Measurements from ENCODE around the gene OR11H6. TPM values are rescaled to one million over a fixed set of nuclear protein-coding genes. Genes with fewer than 3 reads are reported as not detected.
"Not testable (repeated sequence)": the region's sequence is repeated elsewhere in the genome, so short reads cannot be mapped to it uniquely, and the experiment has no call there.

OR11H6 gene
- total and polyA plus RNA-seq, 7 experiments from 2014 or later: not detected

DNA sequence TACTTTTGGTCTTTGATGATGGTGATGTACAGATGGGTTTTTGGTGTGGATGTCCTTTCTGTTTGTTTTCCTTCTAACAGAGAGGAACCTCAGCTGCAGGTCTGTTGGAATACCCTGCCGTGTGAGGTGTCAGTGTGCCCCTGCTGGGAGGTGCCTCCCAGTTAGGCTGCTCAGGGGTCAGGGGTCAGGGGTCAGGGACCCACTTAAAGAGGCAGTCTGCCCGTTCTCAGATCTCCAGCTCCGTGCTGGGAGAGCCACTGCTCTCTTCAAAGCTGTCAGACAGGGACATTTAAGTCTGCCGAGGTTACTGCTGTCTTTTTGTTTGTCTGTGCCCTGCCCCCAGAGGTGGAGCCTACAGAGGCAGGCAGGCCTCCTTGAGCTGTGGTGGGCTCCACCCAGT is 11.9 kb downstream of the OR11H6 start:
- H3K36me3 ChIP-seq (ENCODE audit: control insufficient read depth in 2 of 3, insufficient read depth in 3 of 3, low read length in 3 of 3); H3K4me3 ChIP-seq (ENCODE audit: low read length); H3K27ac ChIP-seq (ENCODE audit: low read depth, low read length); POLR2A ChIA-PET; H3K4me3 Mint-ChIP-seq; intact Hi-C loops (cut with micrococcal nuclease); H3K36me3 Mint-ChIP-seq; H3K9me3 ChIP-seq (ENCODE audit: control insufficient read depth in 2 of 3, low read length in 3 of 3); H3K27me3 ChIP-seq (ENCODE audit: control insufficient read depth in 2 of 2, insufficient read depth in 2 of 2, low read length in 2 of 2); H3K4me1 ChIP-seq (ENCODE audit: control insufficient read depth in 2 of 2, insufficient read depth in 2 of 2, low read length in 2 of 2); H3K27ac Mint-ChIP-seq; CTCF ChIA-PET; DNase-seq; H3K27me3 Mint-ChIP-seq; H3K4me1 Mint-ChIP-seq; ATAC-seq: not testable (repeated sequence)
- H3K9me3 Mint-ChIP-seq: peaks cover 0 to 11% (median 3%) of the 10 kb centered on the region in 11 donors

DNA sequence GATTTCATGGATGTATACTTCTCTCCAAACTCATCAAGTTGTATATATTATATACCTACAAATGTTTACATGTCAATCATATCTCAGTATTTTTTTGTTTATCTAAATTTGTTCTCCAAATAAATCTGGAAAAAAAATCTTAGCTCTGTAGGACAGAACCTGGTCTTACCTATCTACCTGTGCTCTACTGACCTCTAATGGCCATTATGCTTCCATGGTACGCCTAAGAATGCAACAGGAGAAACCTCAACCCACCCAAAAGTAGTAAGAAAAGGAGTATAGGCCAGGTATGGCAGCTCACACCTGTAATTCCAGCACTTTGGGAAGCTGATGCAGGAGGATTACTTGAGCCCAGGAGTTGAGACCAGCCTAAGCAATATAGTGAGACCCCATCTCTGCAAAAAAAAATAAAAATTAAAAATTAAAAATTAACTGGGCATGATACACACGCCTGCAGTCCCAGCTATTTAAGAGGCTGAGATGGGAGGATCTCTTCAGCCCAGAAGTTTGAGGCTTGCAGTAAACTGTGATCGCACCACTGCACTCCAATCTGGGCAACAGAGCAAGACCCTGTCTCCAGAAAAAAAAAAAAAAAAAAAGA is 24.2 kb downstream of the OR11H6 start:
- H3K4me1 Mint-ChIP-seq: no peaks in the 10 kb centered on the region
- no peaks in the 10 kb centered on the region for H3K27me3 Mint-ChIP-seq
- no peak overlapping the region for H3K27ac Mint-ChIP-seq
- H3K27ac ChIP-seq (ENCODE audit: low read depth, low read length): no peak overlapping the region
- H3K27me3 ChIP-seq (ENCODE audit: control insufficient read depth in 2 of 2, insufficient read depth in 2 of 2, low read length in 2 of 2): no peaks in the 10 kb centered on the region
- intact Hi-C loops (cut with micrococcal nuclease): no loop called here
- no peak for ATAC-seq
- POLR2A ChIA-PET: no interaction called here
- H3K36me3 Mint-ChIP-seq: peaks cover 0 to 12% (median 7%) of the 10 kb centered on the region in 5 donors
- H3K4me3 Mint-ChIP-seq: no peak overlapping the region
- H3K4me1 ChIP-seq (ENCODE audit: control insufficient read depth in 2 of 2, insufficient read depth in 2 of 2, low read length in 2 of 2): no peaks in the 10 kb centered on the region
- no peak overlapping the region for H3K4me3 ChIP-seq (ENCODE audit: low read length)
- CTCF ChIA-PET: no interaction called here
- H3K9me3 Mint-ChIP-seq: peaks cover 5 to 22% (median 9%) of the 10 kb centered on the region in 11 donors
- peak in 1 of 9 donors; percentile 5 for DNase-seq
- H3K36me3 ChIP-seq (ENCODE audit: control insufficient read depth in 2 of 3, insufficient read depth in 3 of 3, low read length in 3 of 3): no peaks in the 10 kb centered on the region
- no peaks in the 10 kb centered on the region for H3K9me3 ChIP-seq (ENCODE audit: control insufficient read depth in 2 of 3, low read length in 3 of 3)

GRCh38 chr14:20262642-20263128 is 39.2 kb downstream of the OR11H6 start:
- Mint-ChIP-seq H3K27me3 (no peaks in the 10 kb centered on the region), H3K4me1 (no peaks in the 10 kb centered on the region), H3K9me3 (peaks cover 0 to 1% (median 0%) of the 10 kb centered on the region in 11 donors), H3K4me3 (no peak overlapping the region), H3K27ac (no peak overlapping the region), H3K36me3 (peaks cover 0 to 34% (median 26%) of the 10 kb centered on the region in 5 donors)
- ChIA-PET POLR2A (no interaction called here), CTCF (no interaction called here)
- Histone ChIP-seq H3K36me3 (ENCODE audit: control insufficient read depth in 2 of 3, insufficient read depth in 3 of 3, low read length in 3 of 3) (no peaks in the 10 kb centered on the region), H3K4me3 (ENCODE audit: low read length) (no peak overlapping the region), H3K27me3 (ENCODE audit: control insufficient read depth in 2 of 2, insufficient read depth in 2 of 2, low read length in 2 of 2) (no peaks in the 10 kb centered on the region), H3K9me3 (ENCODE audit: control insufficient read depth in 2 of 3, low read length in 3 of 3) (no peaks in the 10 kb centered on the region), H3K27ac (ENCODE audit: low read depth, low read length) (no peak overlapping the region), H3K4me1 (ENCODE audit: control insufficient read depth in 2 of 2, insufficient read depth in 2 of 2, low read length in 2 of 2) (no peaks in the 10 kb centered on the region)
- intact Hi-C loops (cut with micrococcal nuclease): no loop called here
- ATAC-seq (no peak), DNase-seq (no peak)

GRCh38 chr14:20264361-20264760 is 40.9 kb downstream of the OR11H6 start:
- H3K4me3 ChIP-seq (ENCODE audit: low read length); H3K4me1 Mint-ChIP-seq; intact Hi-C loops (cut with micrococcal nuclease); H3K9me3 Mint-ChIP-seq; H3K4me3 Mint-ChIP-seq; H3K27ac Mint-ChIP-seq; ATAC-seq; CTCF ChIA-PET; POLR2A ChIA-PET; DNase-seq; H3K27ac ChIP-seq (ENCODE audit: low read depth, low read length); H3K9me3 ChIP-seq (ENCODE audit: control insufficient read depth in 2 of 3, low read length in 3 of 3); H3K27me3 ChIP-seq (ENCODE audit: control insufficient read depth in 2 of 2, insufficient read depth in 2 of 2, low read length in 2 of 2); H3K4me1 ChIP-seq (ENCODE audit: control insufficient read depth in 2 of 2, insufficient read depth in 2 of 2, low read length in 2 of 2); H3K27me3 Mint-ChIP-seq; H3K36me3 ChIP-seq (ENCODE audit: control insufficient read depth in 2 of 3, insufficient read depth in 3 of 3, low read length in 3 of 3): not testable (repeated sequence)
- peaks cover 0 to 36% (median 27%) of the 10 kb centered on the region in 5 donors for H3K36me3 Mint-ChIP-seq

GRCh38 chr14:20274062-20274461 is 50.6 kb downstream of the OR11H6 start:
- H3K9me3 Mint-ChIP-seq: peaks cover 14 to 55% (median 37%) of the 10 kb centered on the region in 11 donors
- no peak overlapping the region for H3K27ac Mint-ChIP-seq
- no peaks in the 10 kb centered on the region for H3K36me3 ChIP-seq (ENCODE audit: control insufficient read depth in 2 of 3, insufficient read depth in 3 of 3, low read length in 3 of 3)
- H3K27me3 Mint-ChIP-seq: no peaks in the 10 kb centered on the region
- DNase-seq (no peak), ATAC-seq (no peak)
- H3K27ac ChIP-seq (ENCODE audit: low read depth, low read length): no peak overlapping the region
- H3K4me1 Mint-ChIP-seq: peaks cover 6 to 12% (median 8%) of the 10 kb centered on the region in 7 donors
- H3K4me3 ChIP-seq (ENCODE audit: low read length): no peak overlapping the region
- no peak overlapping the region for H3K4me3 Mint-ChIP-seq
- ChIA-PET POLR2A (no interaction called here), CTCF (no interaction called here)
- peaks cover 0 to 9% of the 10 kb centered on the region in 2 donors for H3K4me1 ChIP-seq (ENCODE audit: control insufficient read depth in 2 of 2, insufficient read depth in 2 of 2, low read length in 2 of 2)
- peaks cover 0 to 30% (median 0%) of the 10 kb centered on the region in 3 experiments for H3K9me3 ChIP-seq (ENCODE audit: control insufficient read depth in 2 of 3, low read length in 3 of 3)
- H3K27me3 ChIP-seq (ENCODE audit: control insufficient read depth in 2 of 2, insufficient read depth in 2 of 2, low read length in 2 of 2): no peaks in the 10 kb centered on the region
- H3K36me3 Mint-ChIP-seq: peaks cover 21 to 71% (median 57%) of the 10 kb centered on the region in 5 donors
- intact Hi-C loops (cut with micrococcal nuclease): no loop called here

Other genes with a start within 250 kb of the OR11H6 start
- not detected for gene OR4K15, start 248.1 kb upstream of the OR11H6 start, total RNA-seq
- not detected for gene OR4K15, start 248.1 kb upstream of the OR11H6 start, polyA plus RNA-seq
- gene OR4Q2, start 221.5 kb upstream of the OR11H6 start, total RNA-seq: not detected
- gene OR4Q2, start 221.5 kb upstream of the OR11H6 start, polyA plus RNA-seq: not detected
- not detected for gene OR4K14, start 204.4 kb upstream of the OR11H6 start, total RNA-seq
- not detected for gene OR4K14, start 204.4 kb upstream of the OR11H6 start, polyA plus RNA-seq
- gene OR4K13, start 187.7 kb upstream of the OR11H6 start, total RNA-seq: not detected
- not detected for gene OR4K13, start 187.7 kb upstream of the OR11H6 start, polyA plus RNA-seq
- not detected for gene OR4L1, start 163.7 kb upstream of the OR11H6 start, total RNA-seq
- gene OR4L1, start 163.7 kb upstream of the OR11H6 start, polyA plus RNA-seq: not detected
- gene OR4K17, start 113.0 kb upstream of the OR11H6 start, total RNA-seq: not detected
- gene OR4K17, start 113.0 kb upstream of the OR11H6 start, polyA plus RNA-seq: not detected
- not detected for gene OR4N5, start 84.9 kb upstream of the OR11H6 start, total RNA-seq
- not detected for gene OR4N5, start 84.9 kb upstream of the OR11H6 start, polyA plus RNA-seq
- not detected for gene OR11G2, start 32.8 kb upstream of the OR11H6 start, total RNA-seq
- not detected for gene OR11G2, start 32.8 kb upstream of the OR11H6 start, polyA plus RNA-seq
- gene OR11H7, start 5.3 kb downstream of the OR11H6 start, total RNA-seq: not detected
- gene OR11H7, start 5.3 kb downstream of the OR11H6 start, polyA plus RNA-seq: not detected
- gene OR11H4, start 15.6 kb downstream of the OR11H6 start, total RNA-seq: not detected
- gene OR11H4, start 15.6 kb downstream of the OR11H6 start, polyA plus RNA-seq: not detected
- 10 to 100 TPM; 16.4 to 30.1 (median 20.3) TPM for gene TTC5, start 82.2 kb downstream of the OR11H6 start, total RNA-seq
- 10 to 100 TPM; 20.8 to 21.3 TPM for gene TTC5, start 82.2 kb downstream of the OR11H6 start, polyA plus RNA-seq
- 10 to 100 TPM; 19.1 to 29.8 (median 28.7) TPM for gene CCNB1IP1, start 109.6 kb downstream of the OR11H6 start, total RNA-seq
- gene CCNB1IP1, start 109.6 kb downstream of the OR11H6 start, polyA plus RNA-seq: 10 to 100 TPM; 14.8 to 21.4 TPM
- gene PARP2, start 119.9 kb downstream of the OR11H6 start, total RNA-seq: 10 to 100 TPM; 15.3 to 24.5 (median 21.3) TPM
- 10 to 100 TPM in 1 of 2 donors, 1 to 10 TPM in 1; 9.8 to 14.0 TPM for gene PARP2, start 119.9 kb downstream of the OR11H6 start, polyA plus RNA-seq
- 10 to 100 TPM; 23.5 to 56.0 (median 43.6) TPM for gene TEP1, start 189.8 kb downstream of the OR11H6 start, total RNA-seq
- 1 to 10 TPM in 1 of 2 donors, under 1 TPM in 1; 0.74 to 6.3 TPM for gene TEP1, start 189.8 kb downstream of the OR11H6 start, polyA plus RNA-seq
- under 1 TPM in 4 of 5 experiments, not detected in 1; 0.14 to 0.51 (median 0.23) TPM for gene KLHL33, start 212.5 kb downstream of the OR11H6 start, total RNA-seq
- gene KLHL33, start 212.5 kb downstream of the OR11H6 start, polyA plus RNA-seq: not detected
- 10 to 100 TPM; 54.2 to 77.2 (median 69.1) TPM for gene OSGEP, start 231.1 kb downstream of the OR11H6 start, total RNA-seq
- 10 to 100 TPM; 30.8 to 42.9 TPM for gene OSGEP, start 231.1 kb downstream of the OR11H6 start, polyA plus RNA-seq
- 100 to 1,000 TPM in 4 of 5 experiments, 10 to 100 TPM in 1; 97.4 to 159 (median 129) TPM for gene APEX1, start 231.5 kb downstream of the OR11H6 start, total RNA-seq
- gene APEX1, start 231.5 kb downstream of the OR11H6 start, polyA plus RNA-seq: 100 to 1,000 TPM; 161 to 205 TPM
- 10 to 100 TPM; 34.9 to 87.1 (median 74.2) TPM for gene PIP4P1, start 237.7 kb downstream of the OR11H6 start, total RNA-seq
- gene PIP4P1, start 237.7 kb downstream of the OR11H6 start, polyA plus RNA-seq: 10 to 100 TPM; 20.7 to 38.5 TPM
- 100 to 1,000 TPM in 2 of 5 experiments, 10 to 100 TPM in 3; 58.9 to 179 (median 83.0) TPM for gene PNP, start 245.7 kb downstream of the OR11H6 start, total RNA-seq
- gene PNP, start 245.7 kb downstream of the OR11H6 start, polyA plus RNA-seq: 10 to 100 TPM; 35.6 to 59.6 TPM

Data from naive thymus-derived CD4-positive, alpha-beta T cell (primary cell).